ENCODE measurements around the gene SEC23IP. TPM values are rescaled to one million over a fixed set of nuclear protein-coding genes. Genes with fewer than 3 reads are reported as not detected.
A peak's percentile ranks its signal among the peaks of the same experiment; 100 is the strongest.
"Not testable (repeated sequence)": the region's sequence is repeated elsewhere in the genome, so short reads cannot be mapped to it uniquely, and the experiment has no call there.

Gene SEC23IP
- total RNA-seq, 1 donor: 51.2 TPM

- no peak for DNase-seq (ENCODE audit: low read depth)
- no peak overlapping the region for H3K4me3 ChIP-seq (ENCODE audit: low read depth, low read length)
- TF ChIP-seq, protein P1, sequence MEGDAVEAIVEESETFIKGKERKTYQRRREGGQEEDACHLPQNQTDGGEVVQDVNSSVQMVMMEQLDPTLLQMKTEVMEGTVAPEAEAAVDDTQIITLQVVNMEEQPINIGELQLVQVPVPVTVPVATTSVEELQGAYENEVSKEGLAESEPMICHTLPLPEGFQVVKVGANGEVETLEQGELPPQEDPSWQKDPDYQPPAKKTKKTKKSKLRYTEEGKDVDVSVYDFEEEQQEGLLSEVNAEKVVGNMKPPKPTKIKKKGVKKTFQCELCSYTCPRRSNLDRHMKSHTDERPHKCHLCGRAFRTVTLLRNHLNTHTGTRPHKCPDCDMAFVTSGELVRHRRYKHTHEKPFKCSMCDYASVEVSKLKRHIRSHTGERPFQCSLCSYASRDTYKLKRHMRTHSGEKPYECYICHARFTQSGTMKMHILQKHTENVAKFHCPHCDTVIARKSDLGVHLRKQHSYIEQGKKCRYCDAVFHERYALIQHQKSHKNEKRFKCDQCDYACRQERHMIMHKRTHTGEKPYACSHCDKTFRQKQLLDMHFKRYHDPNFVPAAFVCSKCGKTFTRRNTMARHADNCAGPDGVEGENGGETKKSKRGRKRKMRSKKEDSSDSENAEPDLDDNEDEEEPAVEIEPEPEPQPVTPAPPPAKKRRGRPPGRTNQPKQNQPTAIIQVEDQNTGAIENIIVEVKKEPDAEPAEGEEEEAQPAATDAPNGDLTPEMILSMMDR (IDR thresholded peaks at IDR 0.05; ENCODE audit: insufficient read depth, low read length): no peak
These were observed 26.8 kb upstream of the SEC23IP start for GRCh38 chr10:119865699-119866240.

DNA sequence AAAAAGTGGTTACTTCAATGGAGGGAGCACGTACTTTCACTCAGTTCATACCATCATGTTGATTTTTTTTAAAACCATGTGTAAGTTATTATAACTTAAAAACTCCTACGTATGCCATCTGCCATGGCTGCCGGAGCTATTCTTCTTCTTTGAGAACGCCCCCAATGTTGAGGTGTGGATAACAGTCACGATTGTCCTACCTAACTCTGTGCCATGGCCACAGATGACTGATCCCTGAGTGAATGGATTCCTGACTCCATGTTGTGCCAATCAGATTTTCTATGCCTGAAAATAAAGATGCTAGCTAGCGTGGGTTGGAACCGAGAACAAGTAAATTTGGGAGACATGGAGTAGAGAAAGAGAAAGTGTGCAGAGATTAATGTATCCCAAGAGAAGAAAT lies 25.2 kb upstream of the SEC23IP start:
- no peak for DNase-seq (ENCODE audit: low read depth)
- TF ChIP-seq, protein P1 (IDR thresholded peaks at IDR 0.05; ENCODE audit: insufficient read depth, low read length): no peak
- H3K4me3 ChIP-seq (ENCODE audit: low read depth, low read length): no peak overlapping the region

DNA sequence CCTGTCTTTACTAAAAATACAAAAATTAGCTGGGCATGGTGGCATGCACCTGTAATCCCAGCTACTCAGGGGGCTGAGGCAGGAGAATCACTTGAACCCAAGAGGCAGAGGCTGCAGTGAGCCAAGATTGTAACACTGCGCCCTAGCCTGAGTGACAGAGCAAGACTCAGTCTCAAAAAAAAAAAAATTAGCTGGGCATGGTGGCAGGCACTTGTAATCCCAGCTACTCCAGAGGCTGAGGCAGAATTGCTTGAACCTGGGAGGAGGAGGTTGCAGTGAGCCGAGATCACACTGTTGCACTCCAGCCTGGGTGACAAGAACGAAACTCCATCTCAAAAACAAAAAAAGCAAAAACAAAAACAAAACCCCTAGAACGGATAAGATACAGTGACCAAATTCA lies 23.1 kb upstream of the SEC23IP start:
- not testable (repeated sequence) for DNase-seq (ENCODE audit: low read depth); H3K4me3 ChIP-seq (ENCODE audit: low read depth, low read length)

DNA sequence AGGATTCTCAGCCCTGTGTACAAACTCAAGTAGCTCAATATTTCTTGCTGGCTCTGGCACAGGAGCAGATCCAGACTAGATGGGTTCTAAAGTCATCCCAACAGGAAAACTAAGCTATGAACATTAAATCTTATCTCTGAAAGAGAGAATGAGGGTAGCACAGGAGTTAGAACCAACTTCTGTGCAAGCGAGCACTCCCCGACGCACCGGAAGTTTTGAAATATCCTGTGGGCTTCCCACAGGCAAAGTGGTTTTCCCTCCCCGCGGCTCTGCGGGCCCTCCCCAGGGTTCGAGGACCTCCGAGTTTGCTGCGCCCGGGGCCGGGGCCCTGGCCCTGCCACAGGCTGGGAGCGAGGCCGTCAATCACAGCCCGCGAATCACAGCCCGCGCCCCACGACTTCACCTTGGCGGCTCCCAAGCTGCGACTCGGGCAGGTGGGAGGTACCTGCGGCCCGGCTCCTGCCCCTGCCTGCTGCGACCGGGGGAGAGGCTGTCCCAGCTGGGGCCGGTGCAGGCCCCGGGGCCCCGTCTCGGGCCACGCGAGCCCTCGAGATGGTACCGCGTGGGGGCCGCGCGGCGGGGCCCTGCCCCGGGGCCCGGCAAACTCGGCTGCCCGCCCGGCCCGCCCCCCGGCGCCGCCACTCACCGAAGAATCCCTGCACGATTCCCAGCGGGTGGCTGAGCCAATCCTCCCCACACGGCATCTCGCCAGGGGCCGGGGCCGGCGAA lies 20.5 kb upstream of the SEC23IP start:
- peak overlapping the region; percentile 77 for H3K4me3 ChIP-seq (ENCODE audit: low read depth, low read length)
- DNase-seq (ENCODE audit: low read depth): peak; percentile 45
- TF ChIP-seq, protein P1 (IDR thresholded peaks at IDR 0.05; ENCODE audit: insufficient read depth, low read length): no peak

DNA sequence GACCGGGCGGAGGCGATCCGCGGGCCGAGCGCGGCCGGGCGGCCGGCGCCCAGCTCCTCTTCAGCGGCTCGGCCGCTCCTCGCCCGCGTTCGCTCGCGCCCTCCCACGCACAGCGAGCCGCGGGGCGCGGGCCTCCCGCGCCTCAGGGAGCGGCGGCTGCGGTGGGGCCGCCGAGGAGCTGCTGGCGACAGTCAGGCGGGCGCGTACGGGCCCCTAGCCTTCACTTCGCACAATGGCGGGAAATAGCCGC lies 20.0 kb upstream of the SEC23IP start, which contains the start of gene MCMBP:
Gene MCMBP (minus strand): TSS at position 234 of the 250 bp plus-strand sequence. CDS start 259 bp downstream, outside the sequence.
- TF ChIP-seq, protein P1 (IDR thresholded peaks at IDR 0.05; ENCODE audit: insufficient read depth, low read length): no peak
- no peak for DNase-seq (ENCODE audit: low read depth)

GRCh38 chr10:119872860-119873681 lies 19.5 kb upstream of the SEC23IP start:
- DNase-seq (ENCODE audit: low read depth): peak; percentile 76
- H3K4me3 ChIP-seq (ENCODE audit: low read depth, low read length): peak overlapping the region; percentile 77
- TF ChIP-seq, protein P1 (IDR thresholded peaks at IDR 0.05; ENCODE audit: insufficient read depth, low read length): no peak

More for the DNA sequence above, 20.0 kb upstream of the SEC23IP start, which contains the start of gene MCMBP:
- H3K4me3 ChIP-seq (ENCODE audit: low read depth, low read length): peak within 1 kb of the TSS; percentile 77

DNA sequence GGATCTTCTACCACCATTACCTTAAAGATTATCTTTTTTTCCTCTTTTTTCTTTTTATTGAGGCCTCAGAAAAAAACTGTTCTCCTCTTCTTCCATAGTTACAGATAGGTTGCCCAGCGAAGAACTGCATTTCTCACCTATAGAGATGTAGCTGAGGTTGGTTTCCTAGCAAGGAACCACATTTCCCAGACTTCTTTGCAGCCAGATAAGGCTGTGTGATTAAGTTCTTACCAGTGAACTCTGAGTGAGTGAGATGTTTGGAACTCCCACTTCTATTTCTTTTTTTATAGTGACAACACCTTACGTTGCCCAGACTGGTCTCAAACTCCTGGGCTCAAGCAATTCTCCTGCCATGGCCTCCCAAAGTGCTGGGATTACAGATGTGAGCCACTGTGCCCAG lies 14.0 kb upstream of the SEC23IP start:
- H3K4me3 ChIP-seq (ENCODE audit: low read depth, low read length): no peak overlapping the region
- DNase-seq (ENCODE audit: low read depth): no peak
- TF ChIP-seq, protein P1 (IDR thresholded peaks at IDR 0.05; ENCODE audit: insufficient read depth, low read length): no peak

DNA sequence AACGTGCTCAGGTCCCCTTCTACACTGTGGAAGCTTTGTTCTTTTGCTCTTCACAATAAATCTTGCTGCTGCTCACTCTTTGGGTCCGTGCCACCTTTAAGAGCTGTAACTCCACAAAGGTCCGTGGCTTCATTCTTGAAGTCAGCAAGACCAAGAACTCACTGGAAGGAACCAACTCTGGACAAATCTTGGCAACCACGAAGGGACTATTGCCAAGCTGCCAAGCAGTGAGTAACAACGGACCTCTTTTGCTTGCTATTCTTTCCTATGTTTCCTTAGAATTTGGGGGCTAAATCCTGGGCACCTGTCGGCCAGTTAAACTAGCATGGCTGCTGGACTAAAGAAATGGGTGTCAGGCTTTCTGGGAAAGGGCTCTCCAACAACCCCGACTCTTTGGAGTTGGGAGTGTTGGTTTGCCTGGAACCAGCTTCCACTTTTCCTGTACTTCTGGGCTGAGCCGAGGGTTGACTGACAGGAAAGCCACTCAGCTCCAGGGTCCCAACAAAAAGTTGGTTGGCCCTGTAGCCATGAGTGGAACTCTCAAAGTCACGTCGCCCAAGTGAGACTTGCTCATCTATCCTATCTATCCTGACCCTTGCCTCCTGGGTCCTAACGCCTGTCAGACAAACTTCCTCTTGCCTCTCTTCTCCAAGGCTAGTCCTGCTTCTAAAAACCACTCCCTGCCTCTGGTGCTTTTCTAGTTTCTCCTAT lies 8.5 kb upstream of the SEC23IP start:
- H3K4me3 ChIP-seq (ENCODE audit: low read depth, low read length); DNase-seq (ENCODE audit: low read depth): not testable (repeated sequence)

- DNase-seq (ENCODE audit: low read depth); H3K4me3 ChIP-seq (ENCODE audit: low read depth, low read length): not testable (repeated sequence)
These were observed 6.5 kb upstream of the SEC23IP start for GRCh38 chr10:119886070-119886469.

DNA sequence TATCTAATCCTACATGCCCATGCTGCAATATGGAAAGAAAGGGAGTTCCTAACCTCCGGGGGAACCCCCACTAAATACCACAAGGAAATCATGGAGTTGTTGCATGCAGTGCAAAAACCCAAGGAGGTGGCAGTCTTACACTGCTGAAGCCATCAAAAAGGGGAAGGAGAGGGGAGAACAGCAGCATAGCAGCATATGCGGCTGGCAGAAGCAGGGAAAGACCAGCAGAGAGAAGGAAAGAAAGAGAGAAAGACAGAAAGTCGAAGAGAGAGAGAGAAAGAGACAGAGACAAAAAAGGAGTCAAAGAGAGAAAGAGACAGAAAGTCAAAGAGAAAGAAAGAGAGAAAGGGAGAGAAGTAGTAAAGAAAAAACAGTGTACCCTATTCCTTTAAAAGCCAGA lies 3.8 kb upstream of the SEC23IP start:
- not testable (repeated sequence) for H3K4me3 ChIP-seq (ENCODE audit: low read depth, low read length); DNase-seq (ENCODE audit: low read depth)

Data from fibroblast of the aortic adventitia (primary cell).